WTC11 (cell line): ENCODE results near the gene RANBP17. TPM values are rescaled to one million over a fixed set of nuclear protein-coding genes. Genes with fewer than 3 reads are reported as not detected.

Experiments used
- ATAC-seq: fragments of 200-7000 bp; cut with Tn5 transposase; 2 replicates; pipeline ENCODE4 v1.10.0; 2021; ENCODE audit warnings: mild to moderate bottlenecking, moderate library complexity
- CTCF ChIA-PET: fragments of 300-600 bp; sonication (Branson Sonifier 250); formaldehyde crosslinking; loops from one replicate; lab custom pipeline; 2021; ENCODE audit warnings: antibody characterized with exemption; lab: Charles Lee
- POLR2A ChIA-PET: fragments of 350-600 bp; sonication (Branson Sonifier 250); formaldehyde crosslinking; loops from one replicate; lab custom pipeline; 2021; ENCODE audit warnings: antibody characterized with exemption; lab: Charles Lee
- DNase-seq: peaks from one replicate; pipeline ENCODE4 v3.0.0; 2021; ENCODE audit warnings: low spot score
- H3K27ac Mint-ChIP-seq: 2 replicates; pipeline ENCODE4 v1.8.0; 2021; ENCODE audit warnings: mixed read lengths
- H3K27me3 Mint-ChIP-seq: 2 replicates; pipeline ENCODE4 v1.8.0; 2021; ENCODE audit warnings: low read depth, mild to moderate bottlenecking, moderate library complexity, mixed read lengths
- H3K36me3 Mint-ChIP-seq: 2 replicates; pipeline ENCODE4 v1.8.0; 2021; ENCODE audit warnings: mixed read lengths
- H3K4me1 Mint-ChIP-seq: 2 replicates; pipeline ENCODE4 v1.8.0; 2022; ENCODE audit warnings: mixed read lengths
- H3K4me3 Mint-ChIP-seq: 2 replicates; pipeline ENCODE4 v1.8.0; 2021; ENCODE audit warnings: mild to moderate bottlenecking, moderate library complexity, mixed read lengths
- H3K9me3 Mint-ChIP-seq: 2 replicates; pipeline ENCODE4 v1.8.0; 2021; ENCODE audit warnings: mixed read lengths
- EMX1 ChIP-seq: fragments of 250-450 bp; sonication (Bioruptor Pico); IDR thresholded peaks from 2 replicates; pipeline ENCODE4 v1.8.0; 2021; ENCODE audit warnings: mild to moderate bottlenecking
- NFYB ChIP-seq: sonication (generic); formaldehyde crosslinking; conservative IDR thresholded peaks from 2 replicates; pipeline ENCODE4 v1.8.0; 2022; ENCODE audit warnings: low read depth, missing genetic modification reagents
- RELA ChIP-seq: sonication (generic); formaldehyde crosslinking; IDR thresholded peaks from 2 replicates; pipeline ENCODE4 v1.8.1; 2022; ENCODE audit warnings: missing genetic modification reagents, mild to moderate bottlenecking, borderline replicate concordance
- RORB ChIP-seq: fragments of 250-450 bp; sonication (Bioruptor Pico); IDR thresholded peaks from 2 replicates; pipeline ENCODE4 v1.9.0; 2021; ENCODE audit warnings: mild to moderate bottlenecking
- SP1 ChIP-seq: sonication (generic); formaldehyde crosslinking; conservative IDR thresholded peaks from 2 replicates; pipeline ENCODE4 v1.8.1; 2022; ENCODE audit warnings: missing genetic modification reagents
- TCF7 ChIP-seq: sonication (generic); formaldehyde crosslinking; IDR thresholded peaks from 2 replicates; pipeline ENCODE4 v1.8.0; 2022; ENCODE audit warnings: mild to moderate bottlenecking, low read depth, missing genetic modification reagents, moderate library complexity
- ZNF263 ChIP-seq: sonication (generic); formaldehyde crosslinking; IDR thresholded peaks from 2 replicates; pipeline ENCODE4 v1.8.1; 2022; ENCODE audit warnings: low read depth, mild to moderate bottlenecking, moderate library complexity, missing genetic modification reagents
- total RNA-seq: library from RNA; stranded (reverse); gene quantifications from 3 replicates; pipeline ENCODE4 v1.2.3, GENCODE V29; 2021
- TF ChIP-seq, protein P1 (sequence below): sonication (generic); formaldehyde crosslinking; IDR thresholded peaks from 2 replicates; pipeline ENCODE4 v1.8.1; 2022; ENCODE audit warnings: low read depth, missing genetic modification reagents, borderline replicate concordance
- TF ChIP-seq, protein P2 (sequence below): sonication (generic); formaldehyde crosslinking; IDR thresholded peaks from 2 replicates; pipeline ENCODE4 v1.8.0; 2022; ENCODE audit warnings: mild to moderate bottlenecking, missing genetic modification reagents
- TF ChIP-seq, protein P3 (sequence below): sonication (generic); formaldehyde crosslinking; IDR thresholded peaks from 2 replicates; pipeline ENCODE4 v1.8.1; 2022; ENCODE audit warnings: low read depth, mild to moderate bottlenecking, moderate library complexity, missing genetic modification reagents, borderline replicate concordance

The RANBP17 gene
- total RNA-seq, 1 experiment from 2014 or later: 23.1 TPM

DNA sequence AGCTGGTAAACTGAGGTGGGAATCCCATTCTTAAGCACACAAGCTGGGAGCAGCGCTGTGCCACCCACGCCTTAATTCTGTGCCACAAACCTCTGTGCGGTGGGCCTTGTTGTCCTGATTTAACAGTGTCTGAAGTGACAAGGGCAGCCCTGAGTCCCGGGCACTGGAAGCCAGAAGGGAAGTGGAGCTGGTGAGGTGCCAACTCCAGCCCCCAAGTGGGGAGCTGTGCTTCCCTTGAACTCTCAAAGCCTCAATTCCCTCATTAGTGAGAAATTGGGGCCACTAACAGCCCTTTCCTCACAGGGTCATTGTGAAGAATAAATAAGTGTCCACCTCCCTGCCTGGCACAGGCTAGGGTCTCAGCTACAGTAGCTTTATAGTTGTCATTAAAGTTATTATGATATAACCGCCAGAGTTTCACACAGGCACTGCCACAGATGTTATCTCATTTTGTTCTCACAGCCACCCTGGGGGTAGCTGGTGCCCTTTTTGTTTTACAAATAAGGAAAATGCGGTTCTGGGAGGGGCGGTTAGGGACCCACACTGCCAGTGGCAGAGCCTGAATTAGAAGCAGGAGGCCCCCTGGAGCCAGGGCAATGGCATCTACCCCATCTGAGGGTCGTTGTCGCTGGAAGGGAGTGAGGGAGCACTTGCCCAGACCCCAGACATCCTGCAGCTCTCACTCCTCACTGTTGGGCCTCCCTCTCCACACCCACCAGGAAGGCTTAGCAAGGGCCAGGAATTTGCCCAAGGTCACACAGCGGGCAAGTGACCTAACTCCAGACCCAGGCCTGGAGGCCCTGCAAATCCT lies 445.2 kb downstream of the RANBP17 start (continued):
- TF ChIP-seq, protein P1, sequence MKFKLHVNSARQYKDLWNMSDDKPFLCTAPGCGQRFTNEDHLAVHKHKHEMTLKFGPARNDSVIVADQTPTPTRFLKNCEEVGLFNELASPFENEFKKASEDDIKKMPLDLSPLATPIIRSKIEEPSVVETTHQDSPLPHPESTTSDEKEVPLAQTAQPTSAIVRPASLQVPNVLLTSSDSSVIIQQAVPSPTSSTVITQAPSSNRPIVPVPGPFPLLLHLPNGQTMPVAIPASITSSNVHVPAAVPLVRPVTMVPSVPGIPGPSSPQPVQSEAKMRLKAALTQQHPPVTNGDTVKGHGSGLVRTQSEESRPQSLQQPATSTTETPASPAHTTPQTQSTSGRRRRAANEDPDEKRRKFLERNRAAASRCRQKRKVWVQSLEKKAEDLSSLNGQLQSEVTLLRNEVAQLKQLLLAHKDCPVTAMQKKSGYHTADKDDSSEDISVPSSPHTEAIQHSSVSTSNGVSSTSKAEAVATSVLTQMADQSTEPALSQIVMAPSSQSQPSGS: no peak

DNA sequence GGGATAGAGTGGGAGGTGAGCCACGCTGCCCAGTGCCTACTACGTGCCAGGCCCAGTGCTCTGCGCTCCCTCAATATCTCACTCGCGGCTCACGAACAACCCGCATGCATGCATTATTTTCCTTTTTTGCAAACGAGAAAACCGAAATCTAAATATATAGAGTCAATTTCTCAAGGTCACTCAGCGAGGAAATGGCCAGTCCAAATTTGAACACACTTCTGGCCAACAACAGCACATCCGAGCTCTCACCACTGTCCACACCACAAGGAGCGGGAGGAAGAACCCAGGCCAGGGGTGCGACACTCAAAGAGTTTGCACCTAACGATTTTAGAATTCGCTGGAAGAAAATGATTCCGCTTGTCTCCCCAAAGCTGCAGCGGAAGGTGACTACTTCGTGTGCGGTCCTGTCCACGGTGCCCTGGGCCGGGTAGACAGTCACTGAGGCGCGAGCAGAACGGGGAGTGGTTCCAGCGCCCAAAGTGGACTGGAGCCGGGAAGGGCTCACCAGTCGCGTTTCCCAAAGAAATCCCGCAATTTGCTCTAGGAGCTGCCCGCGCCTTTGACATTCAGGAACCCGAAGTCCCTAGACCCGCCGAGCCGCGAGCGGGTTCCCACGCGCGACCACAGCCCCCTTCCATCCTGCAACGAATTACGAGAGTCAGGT lies 446.1 kb downstream of the RANBP17 start:
- ChIA-PET POLR2A (interaction anchor here (1.3 kb wide), 1 partner anchor 10 kb away, joined by 8 read pairs; no protein-coding TSS in a partner anchor), CTCF (interaction anchor here (1.5 to 3.3 kb wide), 3 partner anchors 11 to 101 kb away, joined by 11 to 40 read pairs (median 14); no protein-coding TSS in a partner anchor)
- peaks cover 26% of the 10 kb centered on the region for H3K4me1 Mint-ChIP-seq
- peak overlapping the region; percentile 56 for H3K4me3 Mint-ChIP-seq
- no peak overlapping the region for H3K27ac Mint-ChIP-seq
- DNase-seq: no peak
- TF ChIP-seq RORB: no peak
- TF ChIP-seq, protein P2, sequence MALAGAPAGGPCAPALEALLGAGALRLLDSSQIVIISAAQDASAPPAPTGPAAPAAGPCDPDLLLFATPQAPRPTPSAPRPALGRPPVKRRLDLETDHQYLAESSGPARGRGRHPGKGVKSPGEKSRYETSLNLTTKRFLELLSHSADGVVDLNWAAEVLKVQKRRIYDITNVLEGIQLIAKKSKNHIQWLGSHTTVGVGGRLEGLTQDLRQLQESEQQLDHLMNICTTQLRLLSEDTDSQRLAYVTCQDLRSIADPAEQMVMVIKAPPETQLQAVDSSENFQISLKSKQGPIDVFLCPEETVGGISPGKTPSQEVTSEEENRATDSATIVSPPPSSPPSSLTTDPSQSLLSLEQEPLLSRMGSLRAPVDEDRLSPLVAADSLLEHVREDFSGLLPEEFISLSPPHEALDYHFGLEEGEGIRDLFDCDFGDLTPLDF: no peak
- TF ChIP-seq, protein P3, sequence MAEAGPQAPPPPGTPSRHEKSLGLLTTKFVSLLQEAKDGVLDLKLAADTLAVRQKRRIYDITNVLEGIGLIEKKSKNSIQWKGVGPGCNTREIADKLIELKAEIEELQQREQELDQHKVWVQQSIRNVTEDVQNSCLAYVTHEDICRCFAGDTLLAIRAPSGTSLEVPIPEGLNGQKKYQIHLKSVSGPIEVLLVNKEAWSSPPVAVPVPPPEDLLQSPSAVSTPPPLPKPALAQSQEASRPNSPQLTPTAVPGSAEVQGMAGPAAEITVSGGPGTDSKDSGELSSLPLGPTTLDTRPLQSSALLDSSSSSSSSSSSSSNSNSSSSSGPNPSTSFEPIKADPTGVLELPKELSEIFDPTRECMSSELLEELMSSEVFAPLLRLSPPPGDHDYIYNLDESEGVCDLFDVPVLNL (CRISPR knock-in tag): no peak
- no peak for TF ChIP-seq TCF7 (CRISPR knock-in tag)
- no peak for TF ChIP-seq RELA
- no peak for TF ChIP-seq ZNF263 (CRISPR knock-in tag)
- TF ChIP-seq, all 79 proteins: peak for 0
- Mint-ChIP-seq H3K36me3 (no peaks in the 10 kb centered on the region), H3K27me3 (peaks cover 98% of the 10 kb centered on the region), H3K9me3 (no peaks in the 10 kb centered on the region)
- no peak for ATAC-seq

DNA sequence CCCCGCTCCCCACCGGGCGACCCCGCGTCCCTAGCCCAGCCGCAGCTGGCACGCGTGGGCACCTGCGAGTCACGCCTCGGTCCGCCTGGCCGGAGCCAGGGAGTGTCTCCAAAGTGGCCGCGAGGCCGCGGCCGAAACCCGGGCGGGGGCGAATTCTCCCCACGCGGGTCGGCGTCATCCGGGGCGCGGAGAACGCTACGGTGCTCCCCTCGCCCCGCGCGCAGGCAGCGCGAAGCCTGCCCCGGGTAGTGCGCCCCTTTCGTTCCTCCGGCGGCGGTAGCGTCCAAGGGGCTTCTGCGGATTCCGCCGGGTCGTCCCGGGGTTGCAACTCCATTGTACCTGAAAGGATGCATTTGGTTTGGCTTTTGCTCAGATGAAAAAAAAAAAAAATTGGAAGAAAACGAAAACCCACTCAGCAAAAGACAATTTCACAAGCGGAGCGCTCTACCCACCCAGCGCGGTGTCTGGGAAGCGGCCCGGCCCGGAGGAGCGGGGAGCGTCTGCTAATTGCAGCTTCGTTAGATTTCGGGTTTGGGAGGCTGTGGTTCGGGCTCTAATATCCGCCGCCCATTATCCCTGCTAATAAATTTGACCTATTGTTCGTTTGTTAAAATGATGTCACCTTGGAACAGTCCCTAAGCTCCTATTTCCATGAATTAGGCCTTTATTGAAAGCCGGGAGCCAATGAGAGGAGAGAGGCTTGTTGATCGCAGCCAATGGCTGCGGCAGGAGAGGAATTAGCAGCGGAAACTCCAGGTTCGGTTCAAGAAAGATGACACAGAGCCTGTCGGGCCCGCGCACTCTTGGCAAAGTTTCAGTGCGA lies 446.8 kb downstream of the RANBP17 start, which contains the start of gene TLX3:
TSS of gene TLX3 (plus strand) at position 796 of the 823 bp plus-strand sequence. CDS start 118 bp downstream, outside the sequence.
- H3K9me3 Mint-ChIP-seq: no peaks in the 10 kb centered on the region
- peak; percentile 70 for DNase-seq
- H3K27me3 Mint-ChIP-seq: peaks cover 98% of the 10 kb centered on the region
- no peaks in the 10 kb centered on the region for H3K36me3 Mint-ChIP-seq
- H3K27ac Mint-ChIP-seq: no peak within 1 kb of the TSS
- ChIA-PET CTCF (interaction anchor here (0.6 to 3.3 kb wide), 14 partner anchors 10 to 677 kb away, joined by 3 to 40 read pairs (median 4); no protein-coding TSS in a partner anchor), POLR2A (interaction anchor here (0.8 to 1.3 kb wide), 3 partner anchors 9 to 26 kb away, joined by 4 to 8 read pairs (median 4); no protein-coding TSS in a partner anchor)
- peak; percentile 69 for ATAC-seq
- TF ChIP-seq NFYB (CRISPR knock-in tag) (peak; percentile 86), SP1 (0 out of 2 replicates have a peak, but pooled peaks have one; percentile 5), EMX1 (CRISPR knock-in tag) (no peak)
- peaks cover 31% of the 10 kb centered on the region for H3K4me1 Mint-ChIP-seq
- H3K4me3 Mint-ChIP-seq: peak within 1 kb of the TSS; percentile 64
